Activated naive CD4-positive, alpha-beta T cell treated with anti-CD3 and anti-CD28 coated beads for 36 hours (primary cell): ENCODE data around the gene IPMK. TPM values are rescaled to one million over a fixed set of nuclear protein-coding genes. Genes with fewer than 3 reads are reported as not detected.
A peak's percentile ranks its signal among the peaks of the same experiment; 100 is the strongest.
"Not testable (repeated sequence)": the region's sequence is repeated elsewhere in the genome, so short reads cannot be mapped to it uniquely, and the experiment has no call there.

Source experiments
- CTCF ChIA-PET: fragments of 350-600 bp; sonication (Branson Sonifier 250); formaldehyde crosslinking; loops from one replicate; lab custom pipeline; 2021; ENCODE audit warnings: antibody characterized with exemption; lab: Charles Lee
- DNase-seq: peaks from one replicate; pipeline ENCODE4 v3.0.0-alpha.2; 2020
- H3K27ac Mint-ChIP-seq: one replicate; pipeline ENCODE4 v1.8.0; 2021; ENCODE audit warnings: mild to moderate bottlenecking, mixed read lengths
- H3K27me3 Mint-ChIP-seq: one replicate; pipeline ENCODE4 v1.8.0; 2021; ENCODE audit warnings: low read depth, mixed read lengths
- H3K36me3 Mint-ChIP-seq: one replicate; pipeline ENCODE4 v1.8.0; 2021; ENCODE audit warnings: low read depth, mixed read lengths
- H3K4me1 Mint-ChIP-seq: one replicate; pipeline ENCODE4 v1.8.0; 2021; ENCODE audit warnings: low read depth, mixed read lengths
- H3K4me3 Mint-ChIP-seq: one replicate; pipeline ENCODE4 v1.8.0; 2021; ENCODE audit warnings: mild to moderate bottlenecking, moderate library complexity, mixed read lengths
- H3K9me3 Mint-ChIP-seq: one replicate; pipeline ENCODE4 v1.8.0; 2021; ENCODE audit warnings: mixed read lengths
- intact Hi-C: fragments of 100-400 bp; cut with micrococcal nuclease; formaldehyde crosslinking; loops from one replicate; pipeline ENCODE4 v1.15.1; 2023
- total RNA-seq, 2 experiments: library from RNA; stranded (reverse); gene quantifications; one replicate each; pipeline ENCODE4 v1.2.3, GENCODE V29; 2021

IPMK gene
- total RNA-seq, 2 experiments from 2014 or later: 5.6 TPM

GRCh38 chr10:58175990-58176900 lies 91.4 kb downstream of the IPMK start:
- Mint-ChIP-seq H3K4me1 (no peaks in the 10 kb centered on the region), H3K36me3 (no peaks in the 10 kb centered on the region), H3K9me3 (no peaks in the 10 kb centered on the region), H3K4me3 (no peak overlapping the region), H3K27ac (no peak overlapping the region), H3K27me3 (peaks cover 4% of the 10 kb centered on the region)
- no peak for DNase-seq
- CTCF ChIA-PET: interaction anchor here (1.1 to 7.9 kb wide), 6 partner anchors 20 to 215 kb away, joined by 3 to 177 read pairs (median 6); no protein-coding TSS in a partner anchor
- intact Hi-C loops: loop anchor here (10.0 kb wide), 1 partner anchor 339 kb away; the partner anchor contains the start of gene BICC1

- Mint-ChIP-seq H3K9me3 (no peaks in the 10 kb centered on the region), H3K4me3 (no peak overlapping the region), H3K27me3 (peaks cover 2% of the 10 kb centered on the region), H3K36me3 (no peaks in the 10 kb centered on the region), H3K27ac (no peak overlapping the region), H3K4me1 (no peaks in the 10 kb centered on the region)
- CTCF ChIA-PET: interaction anchor here (7.9 kb wide), 1 partner anchor 118 kb away, joined by 177 read pairs; no protein-coding TSS in a partner anchor
- DNase-seq: no peak
- intact Hi-C loops: loop anchor here (10.0 kb wide), 1 partner anchor 340 kb away; the partner anchor contains the start of gene BICC1
Observed at GRCh38 chr10:58174831-58175230, 92.9 kb downstream of the IPMK start.

GRCh38 chr10:58173391-58173790 lies 94.3 kb downstream of the IPMK start:
- H3K4me3 Mint-ChIP-seq: no peak overlapping the region
- peaks cover 3% of the 10 kb centered on the region for H3K27me3 Mint-ChIP-seq
- intact Hi-C loops: loop anchor here (10.0 kb wide), 1 partner anchor 341 kb away; the partner anchor contains the start of gene BICC1
- H3K27ac Mint-ChIP-seq: no peak overlapping the region
- no peaks in the 10 kb centered on the region for H3K4me1 Mint-ChIP-seq
- CTCF ChIA-PET: interaction anchor here (2.7 kb wide), 1 partner anchor 118 kb away, joined by 12 read pairs; no protein-coding TSS in a partner anchor
- no peak for DNase-seq
- H3K9me3 Mint-ChIP-seq: no peaks in the 10 kb centered on the region
- H3K36me3 Mint-ChIP-seq: no peaks in the 10 kb centered on the region

DNA sequence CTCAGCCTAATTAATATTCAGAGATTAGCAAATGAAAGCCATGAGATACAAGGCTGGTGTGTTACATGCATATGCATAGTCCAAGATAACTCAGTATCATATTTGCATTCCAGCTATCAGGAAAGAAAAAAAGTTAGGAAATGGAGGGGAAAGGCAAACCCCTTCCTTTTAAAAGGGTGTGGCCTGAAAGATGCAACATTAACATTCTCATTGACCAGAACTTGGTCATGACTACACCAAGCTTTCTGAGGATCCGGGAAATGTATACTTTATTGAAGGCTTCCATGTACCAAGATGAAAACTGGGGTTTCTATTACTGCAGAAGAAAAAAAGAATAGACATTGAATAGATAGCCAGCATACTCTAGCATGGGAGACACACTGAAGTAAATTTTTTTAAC lies 96.5 kb downstream of the IPMK start:
- intact Hi-C loops: loop anchor here (10.0 kb wide), 1 partner anchor 344 kb away; the partner anchor contains the start of gene BICC1
- H3K27me3 Mint-ChIP-seq: peaks cover 8% of the 10 kb centered on the region
- H3K36me3 Mint-ChIP-seq: no peaks in the 10 kb centered on the region
- CTCF ChIA-PET: interaction anchor here (0.6 to 0.8 kb wide), 2 partner anchors 8 to 29 kb away, joined by 3 read pairs; no protein-coding TSS in a partner anchor
- no peaks in the 10 kb centered on the region for H3K4me1 Mint-ChIP-seq
- no peak for DNase-seq
- H3K4me3 Mint-ChIP-seq: no peak overlapping the region
- no peaks in the 10 kb centered on the region for H3K9me3 Mint-ChIP-seq
- H3K27ac Mint-ChIP-seq: no peak overlapping the region

GRCh38 chr10:58164517-58164916 lies 103.2 kb downstream of the IPMK start:
- H3K4me1 Mint-ChIP-seq: no peaks in the 10 kb centered on the region
- no peak overlapping the region for H3K27ac Mint-ChIP-seq
- no peak overlapping the region for H3K4me3 Mint-ChIP-seq
- CTCF ChIA-PET: interaction anchor here (0.9 to 1.6 kb wide), 2 partner anchors 13 kb away, joined by 3 to 4 read pairs; no protein-coding TSS in a partner anchor
- DNase-seq: no peak
- intact Hi-C loops: no loop called here
- H3K27me3 Mint-ChIP-seq: peaks cover 13% of the 10 kb centered on the region
- no peaks in the 10 kb centered on the region for H3K9me3 Mint-ChIP-seq
- no peaks in the 10 kb centered on the region for H3K36me3 Mint-ChIP-seq

GRCh38 chr10:58158806-58159205 lies 108.9 kb downstream of the IPMK start:
- intact Hi-C loops: loop anchor here (10.0 kb wide), 1 partner anchor 484 kb away; no protein-coding TSS in a partner anchor

DNA sequence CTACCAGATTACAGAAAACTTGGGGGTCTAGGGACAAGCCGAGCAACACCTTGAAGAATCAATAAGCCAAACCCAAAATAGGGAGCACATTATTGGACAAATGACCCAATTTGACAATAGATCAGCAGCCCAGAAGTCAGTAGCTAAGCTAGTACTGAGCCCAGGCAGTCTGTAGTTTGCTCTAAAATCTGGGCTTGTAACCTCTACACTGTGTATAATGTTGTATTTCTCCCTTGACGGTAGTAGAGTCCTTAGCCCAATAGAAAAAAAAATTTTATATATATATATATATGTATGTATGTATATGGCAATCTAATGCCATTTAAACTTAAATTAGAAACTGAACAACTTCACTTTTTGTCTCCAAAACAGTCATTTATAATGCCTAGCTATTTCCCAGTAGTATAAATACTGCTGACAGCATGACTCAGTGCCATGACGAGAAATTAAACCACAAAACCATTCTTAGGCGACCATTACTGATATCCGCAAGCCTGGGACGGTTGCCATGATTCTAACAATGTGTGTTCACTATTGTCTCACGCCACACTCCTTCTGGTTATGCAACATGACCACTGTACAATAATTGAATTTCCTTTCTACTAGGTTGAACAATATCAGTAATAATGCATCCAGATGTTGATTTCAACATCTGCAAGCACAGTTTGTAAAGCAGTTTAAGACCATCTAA lies 110.5 kb downstream of the IPMK start:
- no peaks in the 10 kb centered on the region for H3K36me3 Mint-ChIP-seq
- no peaks in the 10 kb centered on the region for H3K9me3 Mint-ChIP-seq
- H3K27me3 Mint-ChIP-seq: peaks cover 30% of the 10 kb centered on the region
- H3K4me1 Mint-ChIP-seq: peaks cover 2% of the 10 kb centered on the region
- H3K4me3 Mint-ChIP-seq: no peak overlapping the region
- no peak overlapping the region for H3K27ac Mint-ChIP-seq
- DNase-seq: peak; percentile 15
- CTCF ChIA-PET: interaction anchor here (2.0 kb wide), 1 partner anchor 21 kb away, joined by 4 read pairs; no protein-coding TSS in a partner anchor
- intact Hi-C loops: loop anchor here (10.0 kb wide), 1 partner anchor 482 kb away; no protein-coding TSS in a partner anchor

More at GRCh38 chr10:58158806-58159205, 108.9 kb downstream of the IPMK start:
- Mint-ChIP-seq H3K36me3 (no peaks in the 10 kb centered on the region), H3K27ac (no peak overlapping the region), H3K4me3 (no peak overlapping the region), H3K9me3 (no peaks in the 10 kb centered on the region), H3K27me3 (peaks cover 21% of the 10 kb centered on the region), H3K4me1 (peaks cover 2% of the 10 kb centered on the region)
- DNase-seq: no peak
- CTCF ChIA-PET: interaction anchor here (1.0 to 2.0 kb wide), 2 partner anchors 20 to 133 kb away, joined by 4 read pairs; no protein-coding TSS in a partner anchor

GRCh38 chr10:58155941-58156340 lies 111.8 kb downstream of the IPMK start:
- not testable (repeated sequence) for H3K4me3 Mint-ChIP-seq, H3K9me3 Mint-ChIP-seq, H3K36me3 Mint-ChIP-seq, H3K27ac Mint-ChIP-seq, DNase-seq, H3K4me1 Mint-ChIP-seq
- CTCF ChIA-PET: interaction anchor here (0.8 kb wide), 1 partner anchor 83 kb away, joined by 6 read pairs; no protein-coding TSS in a partner anchor
- intact Hi-C loops: loop anchor here (10.0 kb wide), 1 partner anchor 481 kb away; no protein-coding TSS in a partner anchor
- peaks cover 38% of the 10 kb centered on the region for H3K27me3 Mint-ChIP-seq

DNA sequence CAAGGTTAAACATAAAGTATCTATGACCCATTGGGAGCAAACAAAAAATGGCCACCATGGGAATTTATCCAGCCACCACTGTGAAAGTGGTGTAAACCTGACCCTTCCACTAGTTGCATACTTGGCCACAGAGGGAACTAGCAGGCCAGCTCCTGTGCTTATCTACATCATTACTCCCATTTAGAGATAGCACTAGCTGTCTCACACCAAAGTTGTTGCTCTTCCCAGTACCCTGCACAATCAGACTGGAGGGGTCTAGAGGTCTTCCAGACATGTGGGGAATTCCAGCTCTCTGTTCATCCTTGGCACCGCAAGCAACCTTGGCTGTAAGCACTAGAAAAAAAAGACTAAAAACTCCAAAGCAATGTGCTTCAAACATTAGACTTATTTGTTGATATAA lies 113.9 kb downstream of the IPMK start:
- Mint-ChIP-seq H3K4me1 (peaks cover 2% of the 10 kb centered on the region), H3K27me3 (peaks cover 34% of the 10 kb centered on the region), H3K36me3 (no peaks in the 10 kb centered on the region), H3K27ac (no peak overlapping the region), H3K4me3 (no peak overlapping the region), H3K9me3 (no peaks in the 10 kb centered on the region)
- intact Hi-C loops: loop anchor here (10.0 kb wide), 1 partner anchor 479 kb away; no protein-coding TSS in a partner anchor
- DNase-seq: no peak
- CTCF ChIA-PET: interaction anchor here (1.2 to 1.9 kb wide), 4 partner anchors 8 to 138 kb away, joined by 3 to 6 read pairs (median 4); no protein-coding TSS in a partner anchor

DNA sequence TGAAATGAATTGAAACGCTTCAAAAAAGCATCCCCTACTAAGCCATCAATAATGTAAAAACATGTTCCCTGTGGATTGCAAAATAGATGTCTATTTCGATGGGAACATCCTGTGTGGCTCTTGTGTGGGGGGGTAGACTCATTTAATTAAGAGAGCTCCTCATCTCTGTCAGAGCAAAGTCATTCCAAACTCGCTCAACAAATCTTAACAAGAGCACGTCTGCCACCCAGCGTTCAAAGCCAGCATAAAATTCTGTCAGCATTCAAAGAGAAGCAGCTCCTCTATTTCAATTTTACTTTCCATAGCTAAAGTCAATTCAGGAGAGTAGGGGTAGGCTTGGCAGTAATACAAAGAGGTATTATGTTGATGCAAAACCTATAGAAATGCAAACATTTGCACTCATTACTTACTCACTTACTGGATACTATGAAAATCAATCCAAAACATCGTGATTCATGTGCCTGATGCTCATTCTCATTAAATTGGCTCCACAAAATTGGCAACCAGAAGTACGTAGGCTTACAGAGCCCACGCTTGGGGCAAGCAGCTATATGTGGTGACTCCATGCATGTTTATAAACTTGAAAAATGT lies 114.9 kb downstream of the IPMK start:
- Mint-ChIP-seq H3K36me3 (no peaks in the 10 kb centered on the region), H3K4me1 (peaks cover 2% of the 10 kb centered on the region), H3K27ac (no peak overlapping the region), H3K4me3 (no peak overlapping the region), H3K27me3 (peaks cover 28% of the 10 kb centered on the region), H3K9me3 (no peaks in the 10 kb centered on the region)
- CTCF ChIA-PET: interaction anchor here (0.6 to 1.9 kb wide), 11 partner anchors 9 to 874 kb away, joined by 3 to 6 read pairs (median 4); no protein-coding TSS in a partner anchor
- intact Hi-C loops: loop anchor here (1.0 to 10.0 kb wide), 4 partner anchors 87 to 813 kb away; no protein-coding TSS in a partner anchor
- DNase-seq: peak; percentile 75

DNA sequence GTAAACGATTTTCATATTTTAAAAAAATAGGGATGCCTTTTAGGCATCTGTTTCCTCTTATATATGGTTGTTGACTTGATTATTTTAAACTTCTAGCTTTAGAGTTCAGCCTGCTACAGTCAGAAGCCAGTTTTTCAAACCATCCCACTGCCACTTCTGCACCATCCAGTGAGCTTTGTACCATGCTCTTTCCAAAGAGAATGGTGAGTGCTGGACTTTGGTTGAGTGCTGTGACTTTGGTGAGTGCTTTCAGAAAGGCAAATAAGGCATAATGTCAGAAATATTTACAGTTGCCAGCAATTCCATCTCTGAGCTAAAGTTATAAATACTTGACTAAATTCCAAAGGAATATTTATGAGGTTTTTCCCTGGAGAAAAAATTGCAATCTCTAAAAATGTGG lies 117.4 kb downstream of the IPMK start:
- no peaks in the 10 kb centered on the region for H3K36me3 Mint-ChIP-seq
- H3K27me3 Mint-ChIP-seq: peaks cover 17% of the 10 kb centered on the region
- H3K4me1 Mint-ChIP-seq: no peaks in the 10 kb centered on the region
- CTCF ChIA-PET: no interaction called here
- DNase-seq: no peak
- H3K27ac Mint-ChIP-seq: no peak overlapping the region
- intact Hi-C loops: loop anchor here (10.0 kb wide), 1 partner anchor 475 kb away; no protein-coding TSS in a partner anchor
- no peak overlapping the region for H3K4me3 Mint-ChIP-seq
- no peaks in the 10 kb centered on the region for H3K9me3 Mint-ChIP-seq
